H9 (cell line): ENCODE measurements around the gene HNRNPU. TPM values are rescaled to one million over a fixed set of nuclear protein-coding genes. Genes with fewer than 3 reads are reported as not detected.
"Not testable (repeated sequence)": the region's sequence is repeated elsewhere in the genome, so short reads cannot be mapped to it uniquely, and the experiment has no call there.

Experiments used
- DNase-seq: peaks from one replicate; pipeline ENCODE4 v3.0.0-alpha.2; 2017
- H2AFZ ChIP-seq: one replicate; pipeline ENCODE4 v1.6.1; 2013; ENCODE audit warnings: mild to moderate bottlenecking, low read length, control low read depth, moderate library complexity
- H2AK5ac ChIP-seq: 2 replicates; pipeline ENCODE4 v1.6.1; 2013; ENCODE audit warnings: low read length, control low read depth, mixed read lengths; ENCODE audit not compliant: insufficient read length
- H2BK120ac ChIP-seq: one replicate; pipeline ENCODE4 v1.6.1; 2013; ENCODE audit warnings: low read depth, mild to moderate bottlenecking, low read length, control low read depth, inconsistent platforms; ENCODE audit not compliant: poor library complexity, severe bottlenecking
- H2BK12ac ChIP-seq: 2 replicates; pipeline ENCODE4 v1.6.1; 2013; ENCODE audit warnings: low read length, control low read depth, mixed read lengths, low read depth; ENCODE audit not compliant: insufficient read length
- H2BK15ac ChIP-seq: 2 replicates; pipeline ENCODE4 v1.6.1; 2013; ENCODE audit warnings: low read depth, low read length, control low read depth
- H2BK20ac ChIP-seq: one replicate; pipeline ENCODE4 v1.6.1; 2013; ENCODE audit warnings: low read depth, mild to moderate bottlenecking, low read length, control low read depth, inconsistent platforms; ENCODE audit not compliant: poor library complexity, severe bottlenecking
- H2BK5ac ChIP-seq: 2 replicates; pipeline ENCODE4 v1.6.1; 2013; ENCODE audit warnings: low read length, control low read depth, mixed read lengths; ENCODE audit not compliant: insufficient read length
- H3K14ac ChIP-seq: 2 replicates; pipeline ENCODE4 v1.6.1; 2013; ENCODE audit warnings: low read length, control low read depth; ENCODE audit not compliant: insufficient read depth
- H3K18ac ChIP-seq: 2 replicates; pipeline ENCODE4 v1.6.1; 2013; ENCODE audit warnings: low read depth, mild to moderate bottlenecking, mixed read lengths, low read length, control low read depth; ENCODE audit not compliant: insufficient read length
- H3K23ac ChIP-seq: 2 replicates; pipeline ENCODE4 v1.6.1; 2013; ENCODE audit warnings: low read length, control low read depth, mixed read lengths, low read depth; ENCODE audit not compliant: insufficient read length
- H3K23me2 ChIP-seq: 2 replicates; pipeline ENCODE4 v1.6.1; 2013; ENCODE audit warnings: low read depth, mild to moderate bottlenecking, mixed read lengths, low read length, control low read depth; ENCODE audit not compliant: insufficient read length, poor library complexity, severe bottlenecking
- H3K27ac ChIP-seq: 2 replicates; pipeline ENCODE4 v1.5.1; 2013; ENCODE audit warnings: low read length, control low read depth, mixed read lengths, low read depth; ENCODE audit not compliant: insufficient read length
- H3K27me3 ChIP-seq: 2 replicates; pipeline ENCODE4 v1.6.1; 2013; ENCODE audit warnings: low read length, control low read depth, inconsistent platforms; ENCODE audit not compliant: insufficient read depth
- H3K4ac ChIP-seq: 2 replicates; pipeline ENCODE4 v1.6.1; 2013; ENCODE audit warnings: low read depth, mild to moderate bottlenecking, control low read depth, inconsistent platforms, low read length, moderate library complexity
- H3K4me1 ChIP-seq: 2 replicates; pipeline ENCODE4 v1.6.1; 2013; ENCODE audit warnings: low read length, control low read depth, inconsistent platforms; ENCODE audit not compliant: insufficient read depth
- H3K4me2 ChIP-seq: 2 replicates; pipeline ENCODE4 v1.6.1; 2013; ENCODE audit warnings: low read length, control low read depth, mixed read lengths; ENCODE audit not compliant: insufficient read length, insufficient read depth
- H3K56ac ChIP-seq: 2 replicates; pipeline ENCODE4 v1.6.1; 2013; ENCODE audit warnings: low read depth, mild to moderate bottlenecking, mixed read lengths, low read length, control low read depth; ENCODE audit not compliant: insufficient read length
- H3K79me1 ChIP-seq: 2 replicates; pipeline ENCODE4 v1.6.1; 2013; ENCODE audit warnings: low read depth, mild to moderate bottlenecking, moderate library complexity, low read length, control low read depth, inconsistent platforms; ENCODE audit not compliant: insufficient read depth, poor library complexity, severe bottlenecking
- H3K79me2 ChIP-seq: 2 replicates; pipeline ENCODE4 v1.6.1; 2013; ENCODE audit warnings: low read length, control low read depth, inconsistent platforms; ENCODE audit not compliant: insufficient read depth
- H3K9ac ChIP-seq: 2 replicates; pipeline ENCODE4 v1.6.1; 2013; ENCODE audit warnings: low read length, control low read depth, mixed read lengths; ENCODE audit not compliant: insufficient read length; ENCODE audit errors: extremely low read depth
- H3K9me3 ChIP-seq: one replicate; pipeline ENCODE4 v1.6.1; 2013; ENCODE audit warnings: low read depth, low read length, inconsistent platforms; ENCODE audit not compliant: control insufficient read depth
- H3T11ph ChIP-seq: one replicate; pipeline ENCODE4 v1.6.1; 2013; ENCODE audit warnings: mild to moderate bottlenecking, low read length, control low read depth, inconsistent platforms
- H4K20me1 ChIP-seq: one replicate; pipeline ENCODE4 v1.6.1; 2013; ENCODE audit not compliant: control insufficient read depth, insufficient read length, insufficient read depth
- H4K5ac ChIP-seq: 2 replicates; pipeline ENCODE4 v1.6.1; 2013; ENCODE audit warnings: low read depth, mild to moderate bottlenecking, mixed read lengths, low read length, control low read depth; ENCODE audit not compliant: insufficient read length
- H4K8ac ChIP-seq: replicated peaks from 2 replicates; pipeline ENCODE4 v1.6.1; 2013; ENCODE audit warnings: low read length, control low read depth, mixed read lengths, low read depth; ENCODE audit not compliant: insufficient read length
- H4K91ac ChIP-seq: 2 replicates; pipeline ENCODE4 v1.6.1; 2013; ENCODE audit warnings: low read depth, mild to moderate bottlenecking, moderate library complexity, mixed read lengths, low read length, control low read depth; ENCODE audit not compliant: insufficient read length
- H3K27ac Mint-ChIP-seq, 3 experiments: 2 replicates in 2 of 3; 3 replicates in 1 of 3; pipeline ENCODE4 v1.8.0; 2020 to 2021; ENCODE audit warnings: mixed read lengths in 3 of 3, mild to moderate bottlenecking in 1 of 3, moderate library complexity in 1 of 3
- H3K27me3 Mint-ChIP-seq: 2 replicates; pipeline ENCODE4 v1.8.0; 2021; ENCODE audit warnings: low read depth, mild to moderate bottlenecking, moderate library complexity, mixed read lengths
- H3K36me3 Mint-ChIP-seq, 3 experiments: 2 replicates in 2 of 3; 3 replicates in 1 of 3; pipeline ENCODE4 v1.8.0; 2020 to 2021; ENCODE audit warnings: low read depth in 3 of 3, mixed read lengths in 3 of 3; ENCODE audit not compliant: insufficient read depth in 1 of 3
- H3K4me1 Mint-ChIP-seq, 2 experiments: 2 replicates each; pipeline ENCODE4 v1.8.0; 2020; ENCODE audit warnings: mixed read lengths in 2 of 2
- H3K4me3 Mint-ChIP-seq, 2 experiments: 2 replicates in 1 of 2; 3 replicates in 1 of 2; pipeline ENCODE4 v1.8.0; 2020 to 2021; ENCODE audit warnings: mild to moderate bottlenecking in 2 of 2, mixed read lengths in 2 of 2, moderate library complexity in 1 of 2
- H3K9me3 Mint-ChIP-seq, 2 experiments: 2 replicates in 1 of 2; 3 replicates in 1 of 2; pipeline ENCODE4 v1.8.0; 2020; ENCODE audit warnings: mild to moderate bottlenecking in 2 of 2, mixed read lengths in 2 of 2, moderate library complexity in 1 of 2
- WGBS: extraction: QIAGEN DNeasy Blood & Tissue Kit; methylation state at CpG from one replicate; pipeline ENCODE4 v1.1.7; 2013; ENCODE audit warnings: missing lambda C conversion rate, low lambda C conversion rate, mixed read lengths; ENCODE audit not compliant: insufficient read length; ENCODE audit errors: extremely low coverage; 5-methylcytosine and 5-hydroxymethylcytosine counted together
- total RNA-seq: library from RNA; stranded (reverse); gene quantifications from 2 replicates; pipeline ENCODE4 v1.2.1, GENCODE V29; 2021
- TF ChIP-seq, protein P1 (sequence below): fragments of 200-600 bp; sonication (generic); conservative IDR thresholded peaks from 3 replicates; pipeline ENCODE4 v1.8.0; 2021; ENCODE audit warnings: antibody characterized with exemption, mild to moderate bottlenecking

HNRNPU gene
- total RNA-seq, 1 experiment from 2014 or later, result 657 TPM

DNA sequence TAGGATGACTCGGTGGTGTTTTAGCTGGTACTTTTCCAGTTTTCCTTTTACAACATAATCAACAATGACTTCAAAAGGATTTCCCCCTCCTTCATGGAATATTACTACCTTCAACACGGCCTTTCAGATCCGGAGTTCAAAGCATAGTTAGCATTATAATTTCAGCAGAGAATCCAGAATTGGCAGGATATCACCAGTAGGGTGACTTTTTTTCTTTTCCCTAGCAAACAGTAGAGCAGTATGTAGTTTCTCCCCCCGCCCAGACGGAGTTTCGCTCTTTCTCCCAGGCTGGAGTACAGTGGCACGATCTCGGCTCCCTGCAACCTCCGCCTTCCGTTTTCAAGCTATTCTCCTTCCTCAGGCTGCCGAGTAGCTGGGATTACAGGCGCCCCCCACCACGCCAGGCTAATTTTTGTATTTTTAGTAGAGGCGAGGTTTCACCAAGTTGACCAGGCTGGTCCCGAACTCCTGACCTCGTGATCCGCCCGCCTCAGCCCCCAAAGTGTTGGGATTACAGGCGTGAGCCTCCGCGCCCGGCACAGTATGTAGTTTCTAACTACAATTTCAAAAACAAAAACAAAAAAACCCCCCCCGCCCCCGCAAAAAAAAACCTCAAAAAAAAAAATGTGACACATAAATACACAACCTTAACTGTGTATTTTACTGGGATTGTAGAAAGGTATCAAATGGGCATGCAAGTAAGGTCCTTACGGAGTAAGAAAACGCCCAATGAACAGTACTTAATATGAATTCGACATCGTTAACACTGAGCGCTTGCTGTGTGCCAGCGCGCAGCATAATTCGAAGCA is 30.4 kb downstream of the HNRNPU start:
- H2BK120ac ChIP-seq, result peak overlapping the region; percentile 10
- peak overlapping the region; percentile 85 for H2BK20ac ChIP-seq
- H3K4me1 Mint-ChIP-seq, result peaks cover 23 to 33% of the 10 kb centered on the region in 2 experiments
- WGBS, result no CpG with 5 or more reads among the region's 32 CpGs
- DNase-seq, result peak; percentile 66
- peak overlapping the region; percentile 94 for H3K56ac ChIP-seq
- TF ChIP-seq, protein P1, sequence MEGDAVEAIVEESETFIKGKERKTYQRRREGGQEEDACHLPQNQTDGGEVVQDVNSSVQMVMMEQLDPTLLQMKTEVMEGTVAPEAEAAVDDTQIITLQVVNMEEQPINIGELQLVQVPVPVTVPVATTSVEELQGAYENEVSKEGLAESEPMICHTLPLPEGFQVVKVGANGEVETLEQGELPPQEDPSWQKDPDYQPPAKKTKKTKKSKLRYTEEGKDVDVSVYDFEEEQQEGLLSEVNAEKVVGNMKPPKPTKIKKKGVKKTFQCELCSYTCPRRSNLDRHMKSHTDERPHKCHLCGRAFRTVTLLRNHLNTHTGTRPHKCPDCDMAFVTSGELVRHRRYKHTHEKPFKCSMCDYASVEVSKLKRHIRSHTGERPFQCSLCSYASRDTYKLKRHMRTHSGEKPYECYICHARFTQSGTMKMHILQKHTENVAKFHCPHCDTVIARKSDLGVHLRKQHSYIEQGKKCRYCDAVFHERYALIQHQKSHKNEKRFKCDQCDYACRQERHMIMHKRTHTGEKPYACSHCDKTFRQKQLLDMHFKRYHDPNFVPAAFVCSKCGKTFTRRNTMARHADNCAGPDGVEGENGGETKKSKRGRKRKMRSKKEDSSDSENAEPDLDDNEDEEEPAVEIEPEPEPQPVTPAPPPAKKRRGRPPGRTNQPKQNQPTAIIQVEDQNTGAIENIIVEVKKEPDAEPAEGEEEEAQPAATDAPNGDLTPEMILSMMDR, result peak; percentile 47; the same call in 1 of the 3 replicates
- H2BK15ac ChIP-seq, result no peak overlapping the region
- H4K91ac ChIP-seq, result no peak overlapping the region
- no peak overlapping the region for H3K23ac ChIP-seq
- H3K27ac Mint-ChIP-seq, result peak overlapping the region; percentile 100
- no peaks in the 10 kb centered on the region for H3K27me3 Mint-ChIP-seq
- H3K18ac ChIP-seq, result peak overlapping the region; percentile 97
- H3K9ac ChIP-seq, result peak overlapping the region; percentile 87
- peak overlapping the region; percentile 99 for H3K27ac ChIP-seq
- H2BK5ac ChIP-seq, result peak overlapping the region; percentile 66
- H2AK5ac ChIP-seq, result peak overlapping the region; percentile 36
- no peaks in the 10 kb centered on the region for H3K79me1 ChIP-seq
- peak overlapping the region; percentile 96 for H4K8ac ChIP-seq
- no peaks in the 10 kb centered on the region for H4K20me1 ChIP-seq
- H3K14ac ChIP-seq, result peak overlapping the region; percentile 69
- no peaks in the 10 kb centered on the region for H3K9me3 ChIP-seq
- peak overlapping the region; percentile 100 for H4K5ac ChIP-seq
- peaks cover 0 to 18% (median 5%) of the 10 kb centered on the region in 3 experiments; a peak in 4 of 7 replicates for H3K36me3 Mint-ChIP-seq
- no peak overlapping the region for H2BK12ac ChIP-seq
- H3K4me1 ChIP-seq, result peaks cover 5% of the 10 kb centered on the region; the same call in 1 of the 2 replicates
- peak overlapping the region; percentile 72 for H3K4me2 ChIP-seq
- peaks cover 10% of the 10 kb centered on the region for H3K23me2 ChIP-seq
- H3K4ac ChIP-seq, result peak overlapping the region; percentile 51; the same call in 1 of the 2 replicates
- H3K4me3 Mint-ChIP-seq, result peak overlapping the region; percentile 83 to 88
- peak overlapping the region; percentile 74 for H3T11ph ChIP-seq
- no peaks in the 10 kb centered on the region for H3K9me3 Mint-ChIP-seq
- no peak overlapping the region for H2AFZ ChIP-seq
- H3K79me2 ChIP-seq, result no peaks in the 10 kb centered on the region; the same call in 1 of the 2 replicates
- no peaks in the 10 kb centered on the region for H3K27me3 ChIP-seq

DNA sequence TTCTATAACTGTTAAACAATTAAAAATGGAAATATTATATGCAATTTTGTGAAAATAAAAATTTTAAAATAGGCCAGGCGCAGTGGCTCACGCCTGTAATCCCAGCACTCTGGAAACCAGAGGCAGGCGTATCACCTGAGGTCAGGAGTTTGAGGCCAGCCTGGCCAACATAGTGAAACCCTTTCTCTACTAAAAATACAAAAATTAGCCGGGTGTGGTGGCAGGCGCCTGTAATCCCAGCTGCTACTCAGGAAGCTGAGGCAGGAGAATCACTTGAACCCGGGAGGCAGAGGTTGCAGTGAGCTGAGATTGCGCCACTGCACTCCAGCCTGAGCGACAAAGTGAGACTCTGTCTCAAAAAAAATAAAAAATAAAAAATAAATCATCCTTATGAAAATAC is 31.1 kb downstream of the HNRNPU start:
- not testable (repeated sequence) for H2BK5ac ChIP-seq, H4K5ac ChIP-seq, H2BK20ac ChIP-seq, H3K79me2 ChIP-seq, H3K9me3 ChIP-seq, H3K18ac ChIP-seq, H4K20me1 ChIP-seq, H3K4me3 Mint-ChIP-seq, H3K23ac ChIP-seq, H2BK15ac ChIP-seq, H3K79me1 ChIP-seq, H3K27me3 Mint-ChIP-seq, H2BK120ac ChIP-seq, H3T11ph ChIP-seq, H3K27ac Mint-ChIP-seq, H3K56ac ChIP-seq, DNase-seq, H3K9me3 Mint-ChIP-seq, H3K4me1 ChIP-seq, H3K14ac ChIP-seq, H4K8ac ChIP-seq, H2AFZ ChIP-seq, H3K9ac ChIP-seq, H2BK12ac ChIP-seq, H3K4me2 ChIP-seq, H3K27ac ChIP-seq, H2AK5ac ChIP-seq, H3K27me3 ChIP-seq, H3K4ac ChIP-seq, H4K91ac ChIP-seq
- H3K36me3 Mint-ChIP-seq, result peaks cover 0 to 18% (median 3%) of the 10 kb centered on the region in 3 experiments; a peak in 4 of 7 replicates
- H3K4me1 Mint-ChIP-seq, result peaks cover 19 to 28% of the 10 kb centered on the region in 2 experiments
- peaks cover 10% of the 10 kb centered on the region for H3K23me2 ChIP-seq
- no CpG with 5 or more reads among the region's 8 CpGs for WGBS
